OCI-LY1 (cell line): ENCODE data around the gene CCDC33.

ENCODE experiments used
- CTCF ChIP-seq: fragments of 200-600 bp; sonication (generic), shearing (Covaris generic); IDR thresholded peaks from 2 replicates; pipeline ENCODE4 v1.5.1; 2017; ENCODE audit warnings: mild to moderate bottlenecking, antibody characterized with exemption, low read length, moderate library complexity, mixed read lengths
- EZH2 ChIP-seq: fragments of 200-600 bp; sonication (generic), shearing (Covaris generic); IDR thresholded peaks from 2 replicates; pipeline ENCODE4 v1.8.0; 2017; ENCODE audit warnings: borderline replicate concordance, mixed run types, mild to moderate bottlenecking, antibody characterized with exemption, low read length, moderate library complexity, mixed read lengths

- TF ChIP-seq CTCF (no peak), EZH2 (no peak)
Measured at GRCh38 chr15:74257105-74257504, 21.0 kb downstream of the CCDC33 start.
